ENCODE data around the gene RER1.

DNA sequence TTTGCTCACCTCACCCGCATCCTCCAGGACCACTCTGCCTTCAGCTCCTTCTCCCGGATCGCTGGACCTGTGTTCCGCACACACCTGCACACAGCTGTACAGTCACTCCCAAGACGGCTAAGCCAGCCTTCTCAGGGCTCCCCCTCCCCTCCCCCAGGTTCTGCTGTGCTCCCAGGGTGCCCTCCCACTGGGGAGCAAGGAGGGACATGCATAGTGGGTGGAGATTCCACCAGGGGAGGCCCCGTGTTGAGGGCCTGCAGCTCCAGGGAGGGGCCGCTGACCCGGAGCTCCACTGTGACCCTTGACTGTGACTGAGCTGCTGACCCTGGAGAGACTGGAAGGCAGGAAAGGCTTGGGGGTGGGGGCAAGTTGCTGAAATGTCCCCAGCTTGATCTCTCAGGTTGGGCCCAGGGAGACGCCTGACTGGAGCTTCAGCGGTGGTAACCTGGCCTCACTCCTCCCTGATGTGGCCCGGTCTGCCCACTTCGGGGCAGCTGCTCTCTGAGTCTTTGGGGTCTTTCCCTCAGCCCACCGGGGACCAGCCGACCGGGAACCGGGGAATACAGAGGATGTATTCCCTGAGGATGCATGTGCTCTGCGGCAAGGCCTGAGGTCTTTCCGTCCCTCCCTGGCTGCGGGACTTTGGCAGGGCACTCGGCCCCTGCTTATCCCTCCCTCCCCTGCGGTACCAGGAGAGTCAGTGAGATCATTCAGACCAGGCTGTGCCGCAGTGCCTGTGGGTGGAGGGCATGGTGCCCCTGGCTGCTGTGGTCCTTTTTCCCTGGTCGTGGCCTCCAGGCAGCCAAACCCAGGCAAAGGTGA lies 55.8 kb downstream of the RER1 start:
- TF ChIP-seq, protein P1, sequence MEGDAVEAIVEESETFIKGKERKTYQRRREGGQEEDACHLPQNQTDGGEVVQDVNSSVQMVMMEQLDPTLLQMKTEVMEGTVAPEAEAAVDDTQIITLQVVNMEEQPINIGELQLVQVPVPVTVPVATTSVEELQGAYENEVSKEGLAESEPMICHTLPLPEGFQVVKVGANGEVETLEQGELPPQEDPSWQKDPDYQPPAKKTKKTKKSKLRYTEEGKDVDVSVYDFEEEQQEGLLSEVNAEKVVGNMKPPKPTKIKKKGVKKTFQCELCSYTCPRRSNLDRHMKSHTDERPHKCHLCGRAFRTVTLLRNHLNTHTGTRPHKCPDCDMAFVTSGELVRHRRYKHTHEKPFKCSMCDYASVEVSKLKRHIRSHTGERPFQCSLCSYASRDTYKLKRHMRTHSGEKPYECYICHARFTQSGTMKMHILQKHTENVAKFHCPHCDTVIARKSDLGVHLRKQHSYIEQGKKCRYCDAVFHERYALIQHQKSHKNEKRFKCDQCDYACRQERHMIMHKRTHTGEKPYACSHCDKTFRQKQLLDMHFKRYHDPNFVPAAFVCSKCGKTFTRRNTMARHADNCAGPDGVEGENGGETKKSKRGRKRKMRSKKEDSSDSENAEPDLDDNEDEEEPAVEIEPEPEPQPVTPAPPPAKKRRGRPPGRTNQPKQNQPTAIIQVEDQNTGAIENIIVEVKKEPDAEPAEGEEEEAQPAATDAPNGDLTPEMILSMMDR (conservative IDR thresholded peaks at IDR 0.05; ENCODE audit: low read length) = no peak
- TF ChIP-seq EZH2phosphoT487 (IDR thresholded peaks at IDR 0.05; ENCODE audit: borderline replicate concordance, low read depth, low read length) = no peak
